UCSD-AML1 (cell line): ENCODE data around the gene CYBB.

Source experiments
- DNase-seq: peaks from one replicate; lab custom pipeline; 2025; ENCODE audit not compliant: unreplicated experiment; lab: John Stamatoyannopoulos, UW

Gene CYBB

DNA sequence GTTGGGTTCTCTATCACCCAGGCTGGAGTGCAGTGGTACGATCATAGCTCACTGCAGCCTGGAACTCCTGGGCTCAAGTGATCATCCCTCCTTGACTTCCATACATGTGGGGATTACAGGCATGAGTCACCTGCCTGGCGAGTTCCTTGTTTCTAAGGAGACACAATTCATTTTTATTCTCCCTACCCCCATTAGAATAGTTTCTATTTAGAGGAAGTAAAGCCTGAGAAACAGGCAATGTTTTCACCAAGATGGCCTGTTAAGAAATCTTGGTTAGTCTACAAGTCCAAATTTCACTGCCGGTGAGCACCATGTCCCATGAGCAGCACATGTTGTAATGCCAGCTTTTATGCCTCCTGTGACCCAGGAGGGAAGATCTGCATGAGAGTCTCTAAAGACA, 5.7 kb downstream of the CYBB start:
- DNase-seq: peak; percentile 10

DNA sequence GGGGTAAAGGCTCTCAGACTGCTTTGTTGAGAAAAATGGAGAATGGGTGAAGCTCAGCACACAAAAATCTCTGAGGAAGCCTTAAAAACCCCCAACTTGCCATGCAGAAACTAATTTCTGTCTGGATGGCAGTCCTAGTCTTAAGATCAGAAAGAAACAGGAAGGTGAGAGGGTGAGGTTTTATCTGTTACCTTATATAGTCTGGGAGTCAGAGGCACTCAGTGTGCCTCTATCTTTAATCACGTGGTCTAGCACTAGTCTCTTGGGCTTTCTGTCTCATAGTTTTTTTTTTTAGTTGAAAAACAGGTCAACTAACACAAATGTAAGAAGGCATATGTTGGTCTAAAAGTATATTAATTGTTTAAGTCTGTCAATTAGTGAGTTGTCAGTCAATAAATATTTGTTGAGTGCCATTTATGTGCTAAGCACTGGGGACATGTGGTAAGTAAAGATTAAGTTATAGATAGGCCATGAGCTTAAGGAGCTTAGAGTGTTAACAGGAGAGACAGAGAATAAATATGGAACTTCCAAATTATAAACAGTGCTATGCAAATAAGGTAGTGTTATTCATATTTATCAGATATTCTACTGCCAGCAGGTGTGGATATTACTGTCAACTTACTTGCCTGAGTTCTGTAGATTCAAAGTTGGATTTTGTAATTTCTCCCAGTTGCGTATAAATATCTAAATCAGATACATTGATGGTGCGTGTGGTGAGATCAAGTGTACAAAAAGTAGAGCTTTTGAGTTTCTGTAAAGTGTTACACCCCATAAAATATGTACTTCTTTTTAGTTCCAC, 7.0 kb downstream of the CYBB start:
- DNase-seq: no peak

DNA sequence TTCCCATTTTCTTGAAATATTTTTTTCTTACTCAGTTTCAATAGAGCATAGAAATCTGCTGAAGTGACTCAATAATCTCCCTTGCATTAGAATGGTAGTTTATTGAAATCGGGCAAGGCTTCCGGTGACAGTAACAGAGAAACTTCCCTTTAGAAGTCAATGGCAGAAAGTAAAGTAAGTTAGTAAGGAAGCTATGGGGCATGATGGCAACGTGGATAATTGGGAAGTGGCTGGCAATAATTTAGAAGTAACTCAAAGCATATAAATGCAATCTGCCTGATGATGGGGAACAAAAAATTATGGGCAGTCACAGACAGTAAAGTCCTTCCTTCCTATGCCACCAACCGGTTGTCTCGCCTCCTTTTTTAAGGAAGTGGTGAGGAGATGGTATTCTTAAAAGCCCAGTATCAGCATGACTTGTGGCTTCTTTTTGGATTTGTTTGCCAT, 7.6 kb downstream of the CYBB start:
- no peak for DNase-seq

DNA sequence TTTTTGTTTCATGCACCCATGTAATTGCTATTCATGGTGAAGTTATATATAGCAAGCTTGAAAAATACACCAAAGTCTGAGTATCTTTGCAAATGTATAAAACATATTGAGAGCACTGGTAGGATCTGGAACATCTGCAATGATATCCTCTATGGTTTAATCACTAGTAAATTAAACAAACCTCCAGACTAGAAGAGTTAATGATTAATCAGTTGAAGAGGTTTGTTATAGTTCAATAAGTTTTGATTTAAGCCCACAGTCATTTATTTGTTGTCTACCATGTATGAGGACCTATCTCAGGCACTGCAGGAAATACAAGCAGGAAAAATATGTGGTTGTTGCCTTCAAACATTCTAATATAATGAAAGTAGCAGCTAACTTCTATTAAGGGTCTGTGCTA, 16.5 kb downstream of the CYBB start:
- DNase-seq: no peak

DNA sequence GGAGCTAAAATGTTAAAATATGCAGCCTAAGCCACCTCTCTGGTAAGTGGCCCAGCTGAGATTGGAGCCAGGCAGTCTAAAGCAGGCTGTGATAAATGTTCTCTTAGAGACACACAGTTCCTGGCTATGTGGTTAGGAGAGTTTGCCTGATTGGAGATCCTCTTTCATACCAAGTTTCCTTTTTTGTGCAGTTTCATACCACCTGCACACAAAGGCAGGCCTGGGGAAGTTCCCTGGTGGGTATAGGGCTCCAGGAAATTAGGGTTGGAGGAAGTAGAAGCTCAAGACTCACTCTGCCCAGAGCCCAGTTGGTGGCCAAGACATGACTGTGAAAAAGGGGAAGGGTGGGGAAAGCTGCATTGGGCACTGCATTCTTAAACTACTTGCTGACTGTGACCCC, 16.9 kb downstream of the CYBB start:
- peak; percentile 47 for DNase-seq

DNA sequence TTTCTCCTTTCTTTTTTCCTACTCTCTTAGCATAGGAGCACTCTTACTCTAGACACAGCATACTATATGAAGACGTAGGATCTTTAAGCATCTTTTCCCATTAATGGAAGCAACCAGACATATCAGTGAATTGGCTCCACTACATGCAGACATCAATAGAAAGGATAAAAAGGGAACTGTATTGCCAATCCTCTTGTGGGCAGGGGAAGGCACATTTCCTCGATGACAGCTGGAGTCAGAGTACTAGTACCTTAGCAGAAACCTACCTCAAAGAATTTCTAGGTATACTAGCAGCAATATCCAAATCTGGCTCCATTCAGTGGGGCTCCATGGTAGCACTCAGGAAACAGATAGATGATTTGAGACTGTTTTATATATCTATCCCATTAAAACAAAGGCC, 20.1 kb downstream of the CYBB start:
- DNase-seq: no peak

DNA sequence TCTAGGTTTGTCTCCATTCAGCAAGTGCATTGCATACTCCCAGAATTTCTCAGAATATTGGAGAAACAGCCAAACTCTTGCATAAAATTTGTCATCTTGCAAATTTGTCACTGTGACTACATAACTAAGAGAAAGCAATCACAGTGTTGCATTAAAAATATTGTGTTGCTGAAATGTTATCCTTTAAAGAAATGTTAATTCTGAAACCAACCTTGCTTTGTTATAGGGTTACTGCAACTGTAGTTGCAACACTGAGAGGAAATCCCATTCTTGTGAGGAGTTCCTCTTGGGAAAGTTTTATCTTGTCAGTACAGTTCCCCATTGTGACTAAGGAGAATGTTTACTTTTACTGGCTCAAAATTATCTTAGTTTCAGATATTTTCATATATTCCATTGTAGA, 20.9 kb downstream of the CYBB start:
- DNase-seq: no peak

DNA sequence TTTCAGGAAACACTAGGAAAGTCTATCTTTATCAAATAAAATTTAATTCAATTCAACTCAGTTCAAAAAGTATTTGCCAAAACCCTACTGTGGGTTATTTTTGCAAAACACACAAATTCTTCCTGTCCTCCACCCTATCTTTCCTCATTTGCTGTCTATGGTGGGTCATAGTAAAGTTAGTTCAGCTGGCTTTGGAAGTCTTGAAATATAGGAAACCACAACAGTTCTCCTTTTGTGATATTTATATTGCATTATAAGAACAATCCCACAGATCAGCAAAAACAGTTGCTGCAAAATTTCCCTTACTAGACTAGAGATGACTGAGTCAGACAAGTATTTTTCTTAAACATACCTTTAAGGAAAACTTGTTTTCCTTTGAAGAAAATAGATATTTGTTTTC, 22.2 kb downstream of the CYBB start:
- DNase-seq: no peak

DNA sequence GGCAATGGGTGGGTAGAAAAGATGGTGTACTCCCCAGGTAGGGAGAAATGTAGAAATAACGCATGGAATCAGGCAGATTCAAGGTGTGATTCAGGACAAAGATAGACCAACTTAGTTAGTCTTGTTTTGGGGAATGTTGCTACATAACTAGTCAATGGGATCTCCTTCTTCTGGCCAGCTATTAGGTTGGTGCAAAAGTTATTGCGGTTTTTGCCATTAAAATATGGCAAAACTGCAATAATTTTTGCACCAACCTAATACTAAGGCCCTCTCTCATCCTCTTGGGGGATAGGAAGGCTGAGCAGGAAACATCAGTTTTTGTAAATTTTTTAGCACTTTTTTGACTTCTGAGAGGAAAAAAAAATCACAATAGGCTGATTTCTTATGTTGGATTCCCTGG, 23.2 kb downstream of the CYBB start:
- DNase-seq: no peak

DNA sequence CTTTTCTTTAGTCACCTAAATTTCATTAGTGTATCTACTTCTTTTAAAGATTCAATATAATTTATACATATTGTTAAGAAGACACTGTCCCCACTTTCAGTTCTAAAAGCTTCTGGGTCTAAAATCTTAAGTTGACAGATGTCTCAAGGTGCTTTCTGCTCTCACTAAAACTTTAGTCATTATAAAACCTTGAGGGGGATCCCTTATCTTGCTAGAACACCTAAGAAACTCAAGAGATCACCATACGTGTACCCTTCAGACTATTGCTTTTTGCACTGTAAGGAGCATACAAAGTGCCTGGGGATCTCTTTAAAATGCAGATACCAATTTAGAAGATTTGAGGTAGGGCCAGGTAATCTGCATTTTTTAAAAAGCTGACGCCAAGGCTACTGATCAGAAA, 30.1 kb downstream of the CYBB start:
- no peak for DNase-seq

DNA sequence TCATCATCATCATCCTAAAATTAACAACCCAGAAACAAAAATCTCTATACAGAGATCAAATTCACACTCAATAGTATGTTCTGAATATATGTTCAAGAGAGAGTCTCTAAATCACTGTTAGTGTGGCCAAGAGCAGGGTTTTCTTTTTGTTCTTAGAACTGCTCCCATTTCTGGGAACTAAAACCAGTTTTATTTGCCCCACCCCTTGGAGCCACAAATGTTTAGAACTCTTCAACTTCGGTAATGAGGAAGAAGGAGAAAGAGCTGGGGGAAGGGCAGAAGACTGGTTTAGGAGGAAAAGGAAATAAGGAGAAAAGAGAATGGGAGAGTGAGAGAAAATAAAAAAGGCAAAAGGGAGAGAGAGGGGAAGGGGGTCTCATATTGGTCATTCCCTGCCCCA, 32.3 kb downstream of the CYBB start:
- DNase-seq: no peak

DNA sequence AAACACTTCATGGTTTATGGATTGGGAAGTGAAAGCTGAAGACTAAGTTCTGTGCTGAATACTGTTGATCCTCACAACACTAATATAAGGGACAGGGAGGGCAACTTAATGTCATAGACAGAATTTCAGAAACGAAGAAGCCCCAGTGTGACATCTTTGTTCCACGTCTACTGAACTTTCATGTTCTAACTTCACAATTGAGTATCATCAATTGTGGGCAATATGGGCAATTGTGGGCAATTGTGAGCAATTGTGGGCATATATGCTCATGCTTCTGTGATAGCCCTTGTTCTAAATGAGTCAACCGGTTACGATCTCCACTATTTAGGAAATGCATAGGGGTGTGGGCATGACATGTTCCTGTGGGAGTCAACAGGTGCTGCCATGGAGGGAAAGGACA, 33.7 kb downstream of the CYBB start:
- no peak for DNase-seq

DNA sequence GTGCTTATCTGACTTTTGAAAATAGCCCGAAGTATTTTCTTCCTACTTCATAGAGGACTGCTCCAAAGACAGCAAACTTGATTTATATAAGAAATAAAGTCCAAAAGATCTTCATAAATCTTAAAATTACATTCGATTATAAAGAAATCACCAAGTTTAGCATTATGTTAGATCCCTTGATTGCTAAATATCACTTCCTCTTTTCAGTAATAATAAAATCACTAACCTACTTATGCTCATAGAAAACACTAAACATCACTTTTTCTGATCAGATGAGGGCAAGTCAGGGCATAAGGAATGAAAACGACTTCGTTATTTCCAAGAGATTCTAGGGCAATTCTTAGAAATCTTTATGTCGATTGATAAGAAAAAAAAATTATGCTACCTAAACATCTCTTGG, 35.5 kb downstream of the CYBB start:
- no peak for DNase-seq

DNA sequence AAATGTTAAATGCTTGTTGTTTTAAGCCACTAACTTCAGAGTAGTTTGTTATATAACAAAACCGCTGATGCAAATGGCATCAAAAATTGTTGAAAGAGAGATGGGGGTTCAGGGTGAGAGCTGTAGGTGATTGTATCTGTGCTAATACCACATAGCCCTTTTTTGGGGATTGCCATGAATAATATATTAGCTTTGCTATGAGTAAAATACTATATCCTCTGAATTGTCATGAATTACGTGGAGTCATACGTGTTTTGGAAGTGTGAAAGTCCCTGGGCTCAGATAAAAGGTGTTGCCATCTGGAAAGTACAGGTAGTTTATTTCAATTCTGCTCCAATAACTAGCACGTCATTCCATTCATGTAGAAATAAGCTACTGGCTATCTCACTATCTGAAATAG, 36.9 kb downstream of the CYBB start:
- no peak for DNase-seq

DNA sequence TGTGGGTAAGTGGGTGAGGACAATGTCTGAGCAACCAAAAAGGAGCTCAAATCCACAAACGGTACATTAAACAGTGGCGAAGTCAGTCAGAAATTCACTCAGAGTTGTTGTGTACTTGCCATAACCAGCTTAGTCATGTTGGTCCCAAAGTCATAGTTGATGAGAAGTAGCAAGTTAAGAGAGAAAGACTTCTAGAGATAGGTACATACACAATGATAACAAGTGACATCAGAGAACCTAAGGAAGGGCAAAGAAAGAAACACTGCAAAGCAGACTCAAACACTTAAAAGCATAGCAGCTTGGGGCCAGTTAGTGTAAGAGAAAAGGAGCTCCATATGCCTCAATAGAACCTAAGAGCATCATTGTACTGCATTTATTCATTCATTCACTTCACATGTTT, 37.3 kb downstream of the CYBB start:
- no peak for DNase-seq

DNA sequence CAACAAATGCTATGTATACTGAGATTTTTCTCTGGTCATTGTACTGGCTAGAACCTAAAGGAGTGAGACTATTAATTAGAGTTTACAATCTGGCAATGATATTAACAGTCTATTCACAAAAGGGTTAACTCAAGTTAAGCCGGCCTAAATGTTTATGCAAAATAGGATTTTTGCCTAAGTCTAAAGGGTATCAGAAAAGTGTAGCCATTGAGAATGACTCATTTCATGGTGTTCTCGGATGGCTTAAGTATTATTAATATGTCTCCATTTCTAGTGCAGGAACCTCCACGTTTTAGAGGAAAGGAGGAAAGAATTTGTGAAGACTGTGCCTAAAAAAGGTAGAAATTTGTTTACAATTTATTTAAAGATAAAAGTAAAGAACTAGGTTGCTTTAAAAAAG, 37.7 kb downstream of the CYBB start:
- no peak for DNase-seq

DNA sequence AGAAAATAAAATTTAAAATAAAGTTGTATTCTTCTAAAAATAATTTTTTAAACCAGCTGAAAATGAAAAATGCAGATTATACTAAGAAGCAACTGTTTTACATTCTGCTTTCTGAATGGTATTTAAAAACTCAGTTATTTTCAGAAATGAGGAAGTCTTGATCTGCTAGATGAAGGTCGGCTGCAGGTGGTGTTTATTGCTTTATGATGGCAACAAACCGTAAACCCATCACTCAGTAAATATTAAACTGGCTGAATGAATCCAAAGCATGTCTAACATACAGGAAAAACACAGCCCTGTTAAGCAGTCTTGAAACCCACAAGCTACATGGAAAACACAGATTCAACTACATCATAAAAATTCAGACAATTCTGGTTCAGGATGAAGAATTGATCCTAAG, 38.2 kb downstream of the CYBB start:
- no peak for DNase-seq

DNA sequence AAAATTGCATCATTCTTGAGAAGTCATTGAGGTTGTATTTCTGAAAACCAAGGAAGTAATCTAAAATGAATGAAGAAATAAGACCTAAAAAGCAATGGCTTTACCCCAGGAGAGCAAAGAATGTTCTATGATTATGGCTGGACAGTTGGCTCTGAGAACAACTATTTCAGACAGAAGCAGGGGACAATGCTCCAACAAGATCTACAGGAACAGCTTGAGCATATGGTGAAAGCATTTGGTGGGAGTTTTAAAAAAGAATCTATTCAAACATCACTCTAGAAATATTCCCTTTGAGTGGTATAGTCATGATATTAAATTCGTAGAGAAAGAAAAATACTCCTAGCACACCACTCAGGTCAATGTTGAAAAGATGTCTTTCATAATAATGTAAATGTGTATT, 40.8 kb downstream of the CYBB start:
- DNase-seq: no peak

DNA sequence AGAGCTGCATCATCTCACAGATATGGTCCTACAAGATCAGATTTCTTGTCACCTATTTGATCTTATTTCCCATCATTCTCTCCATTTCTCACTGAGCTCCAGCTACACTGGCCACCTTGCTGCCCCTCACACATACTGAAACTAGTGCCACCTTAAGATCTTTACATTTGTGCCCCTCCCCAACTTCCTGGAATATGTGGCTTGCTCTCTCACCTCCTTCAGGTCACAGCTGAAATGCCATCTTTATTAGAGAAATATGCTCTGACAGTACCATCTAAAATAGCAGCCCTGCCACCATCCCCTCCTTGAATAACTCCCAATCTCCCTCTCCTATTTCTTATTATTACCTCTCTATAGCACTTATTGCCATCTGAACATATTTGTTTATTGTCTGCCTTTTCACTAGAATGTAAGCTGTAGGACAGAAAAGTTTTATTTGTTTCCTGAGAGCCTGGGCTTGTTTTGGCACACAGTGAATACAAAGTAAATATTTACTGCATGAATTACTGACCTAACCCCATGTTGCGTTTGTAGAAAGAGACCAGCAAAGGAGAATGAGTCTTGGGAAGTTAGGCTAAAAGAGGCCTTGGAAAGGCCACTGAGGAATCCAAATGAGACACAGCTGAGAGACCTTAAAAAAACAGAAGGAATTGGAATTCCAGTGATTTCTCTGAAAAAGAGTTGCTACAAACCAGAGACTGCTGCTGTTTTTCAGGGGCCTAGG, 44.8 kb downstream of the CYBB start:
- DNase-seq: no peak

DNA sequence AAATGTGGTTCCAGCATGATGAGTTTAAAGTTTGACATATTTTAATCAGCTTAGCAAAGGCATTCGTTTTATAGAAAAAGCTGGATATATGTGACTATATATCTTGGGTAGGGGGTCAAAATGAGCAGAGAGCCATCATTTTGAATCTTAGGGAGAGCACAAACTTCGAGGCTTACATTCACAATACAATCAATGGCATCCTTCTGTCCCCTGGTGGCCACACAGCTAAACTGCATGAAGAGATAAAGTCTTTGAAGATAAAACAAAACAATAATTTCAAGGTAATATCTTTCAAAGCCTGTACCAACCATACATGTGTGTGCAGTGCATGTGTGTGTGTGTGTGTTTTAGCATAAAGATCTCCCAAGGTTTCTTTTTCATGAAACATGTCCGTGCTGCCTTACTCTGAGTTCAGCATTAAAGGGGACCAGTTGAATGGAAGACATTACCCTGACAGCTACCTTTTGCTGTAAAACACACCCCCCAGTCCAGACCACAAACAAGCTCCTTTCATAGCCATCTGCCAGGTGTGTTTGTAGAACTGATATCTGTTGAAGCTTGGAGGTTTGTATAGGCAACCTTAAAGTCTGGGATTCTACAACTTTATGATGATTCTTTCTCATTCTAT, 45.5 kb downstream of the CYBB start:
- peak; percentile 21 for DNase-seq

DNA sequence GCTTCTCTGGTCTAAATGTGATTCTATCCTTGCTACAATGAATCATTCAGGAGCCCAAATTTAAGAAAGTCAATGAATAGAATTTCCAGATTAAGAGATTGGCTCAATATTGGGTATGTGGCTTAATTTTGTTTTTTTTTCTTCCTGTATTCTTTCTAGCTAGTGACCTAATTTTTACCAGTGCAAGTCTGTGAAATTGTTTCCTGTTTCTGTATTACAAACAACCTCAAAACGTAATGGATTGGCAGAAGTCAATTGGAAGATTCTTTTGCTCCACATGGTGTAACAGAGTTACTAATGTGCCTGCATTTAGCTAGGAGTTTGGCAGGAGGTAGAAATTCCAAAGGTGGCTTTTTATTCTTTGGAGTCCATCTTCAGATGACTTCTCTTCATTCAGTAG, 49.9 kb downstream of the CYBB start:
- DNase-seq: no peak

DNA sequence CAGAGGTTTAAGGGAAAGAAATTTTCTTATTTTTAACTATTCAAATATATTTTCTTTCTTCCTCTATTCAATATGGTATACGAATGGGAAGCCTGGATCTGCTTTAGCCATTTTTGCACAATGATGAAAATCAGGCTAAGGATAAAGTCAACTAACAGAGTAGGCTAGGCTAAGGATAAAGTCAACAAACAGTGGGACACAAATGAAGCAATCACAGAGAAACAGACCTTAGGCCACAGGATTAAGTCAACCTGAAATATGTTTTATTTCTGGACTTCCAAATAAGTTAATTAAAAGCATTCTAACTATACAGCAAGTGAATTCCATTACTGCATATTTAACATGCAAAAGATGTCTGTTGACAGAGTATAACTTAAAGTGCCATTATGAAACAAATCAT, 50.5 kb downstream of the CYBB start:
- DNase-seq: no peak
